NCI-H2196 (cell line): ENCODE data around the gene USP17L24.
"Not testable (repeated sequence)": the region's sequence is repeated elsewhere in the genome, so short reads cannot be mapped to it uniquely, and the experiment has no call there.

Experiments
- DNase-seq: peaks from one replicate; lab custom pipeline; 2025; ENCODE audit not compliant: unreplicated experiment; lab: John Stamatoyannopoulos, UW

The USP17L24 gene, protein sequence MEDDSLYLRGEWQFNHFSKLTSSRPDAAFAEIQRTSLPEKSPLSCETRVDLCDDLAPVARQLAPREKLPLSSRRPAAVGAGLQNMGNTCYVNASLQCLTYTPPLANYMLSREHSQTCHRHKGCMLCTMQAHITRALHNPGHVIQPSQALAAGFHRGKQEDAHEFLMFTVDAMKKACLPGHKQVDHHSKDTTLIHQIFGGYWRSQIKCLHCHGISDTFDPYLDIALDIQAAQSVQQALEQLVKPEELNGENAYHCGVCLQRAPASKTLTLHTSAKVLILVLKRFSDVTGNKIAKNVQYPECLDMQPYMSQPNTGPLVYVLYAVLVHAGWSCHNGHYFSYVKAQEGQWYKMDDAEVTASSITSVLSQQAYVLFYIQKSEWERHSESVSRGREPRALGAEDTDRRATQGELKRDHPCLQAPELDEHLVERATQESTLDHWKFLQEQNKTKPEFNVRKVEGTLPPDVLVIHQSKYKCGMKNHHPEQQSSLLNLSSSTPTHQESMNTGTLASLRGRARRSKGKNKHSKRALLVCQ

DNA sequence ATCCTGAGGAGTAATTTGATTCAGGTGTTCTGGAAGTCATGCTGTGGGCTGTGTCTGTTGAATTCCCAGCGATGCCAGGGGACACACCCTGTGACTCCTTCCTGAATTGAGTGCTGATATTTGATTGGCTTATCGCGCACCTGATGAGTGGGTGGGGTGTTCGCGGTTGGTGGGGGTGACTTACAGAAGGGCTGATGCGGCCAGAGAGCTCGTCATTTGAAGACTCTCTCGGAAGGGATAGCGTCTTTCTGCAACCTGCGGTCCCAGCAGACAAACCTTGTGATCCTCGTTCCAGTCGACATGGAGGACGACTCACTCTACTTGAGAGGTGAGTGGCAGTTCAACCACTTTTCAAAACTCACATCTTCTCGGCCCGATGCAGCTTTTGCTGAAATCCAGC, at the start of gene USP17L24:
Gene USP17L24 (plus strand): TSS at position 301 of the 400 bp plus-strand sequence. CDS start 0 bp downstream, at position 301.
- not testable (repeated sequence) for DNase-seq

DNA sequence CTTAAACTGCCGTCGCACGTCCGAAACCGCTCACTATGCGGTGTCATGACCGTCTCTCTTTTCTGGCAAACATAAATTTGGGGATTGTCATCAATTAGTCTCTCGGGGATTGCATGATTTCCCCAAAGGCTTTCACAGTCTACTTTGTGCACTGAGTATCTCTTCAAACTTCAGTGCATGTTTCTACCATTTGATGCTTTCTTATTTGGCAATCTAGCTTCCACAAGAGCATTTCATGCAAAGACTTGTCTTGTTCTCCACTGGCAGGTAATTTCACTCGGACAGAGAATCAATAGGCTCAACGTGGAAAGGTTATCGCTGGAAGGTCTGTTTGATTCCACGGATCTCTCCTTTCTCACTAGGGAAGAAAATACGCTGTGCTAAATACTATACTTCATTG, 774 bp upstream of the USP17L24 start:
- not testable (repeated sequence) for DNase-seq

DNA sequence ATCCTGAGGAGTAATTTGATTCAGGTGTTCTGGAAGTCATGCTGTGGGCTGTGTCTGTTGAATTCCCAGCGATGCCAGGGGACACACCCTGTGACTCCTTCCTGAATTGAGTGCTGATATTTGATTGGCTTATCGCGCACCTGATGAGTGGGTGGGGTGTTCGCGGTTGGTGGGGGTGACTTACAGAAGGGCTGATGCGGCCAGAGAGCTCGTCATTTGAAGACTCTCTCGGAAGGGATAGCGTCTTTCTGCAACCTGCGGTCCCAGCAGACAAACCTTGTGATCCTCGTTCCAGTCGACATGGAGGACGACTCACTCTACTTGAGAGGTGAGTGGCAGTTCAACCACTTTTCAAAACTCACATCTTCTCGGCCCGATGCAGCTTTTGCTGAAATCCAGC, 4.6 kb downstream of the USP17L24 start, which contains the start of gene USP17L25:
Gene USP17L25 (plus strand): TSS at position 301 of the 400 bp plus-strand sequence. CDS start 0 bp downstream, at position 301.
- DNase-seq = not testable (repeated sequence)

DNA sequence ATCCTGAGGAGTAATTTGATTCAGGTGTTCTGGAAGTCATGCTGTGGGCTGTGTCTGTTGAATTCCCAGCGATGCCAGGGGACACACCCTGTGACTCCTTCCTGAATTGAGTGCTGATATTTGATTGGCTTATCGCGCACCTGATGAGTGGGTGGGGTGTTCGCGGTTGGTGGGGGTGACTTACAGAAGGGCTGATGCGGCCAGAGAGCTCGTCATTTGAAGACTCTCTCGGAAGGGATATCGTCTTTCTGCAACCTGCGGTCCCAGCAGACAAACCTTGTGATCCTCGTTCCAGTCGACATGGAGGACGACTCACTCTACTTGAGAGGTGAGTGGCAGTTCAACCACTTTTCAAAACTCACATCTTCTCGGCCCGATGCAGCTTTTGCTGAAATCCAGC, 9.4 kb downstream of the USP17L24 start, which contains the start of gene USP17L26:
Gene USP17L26 (plus strand): TSS at position 301 of the 400 bp plus-strand sequence. CDS start 0 bp downstream, at position 301.
- DNase-seq = not testable (repeated sequence)

DNA sequence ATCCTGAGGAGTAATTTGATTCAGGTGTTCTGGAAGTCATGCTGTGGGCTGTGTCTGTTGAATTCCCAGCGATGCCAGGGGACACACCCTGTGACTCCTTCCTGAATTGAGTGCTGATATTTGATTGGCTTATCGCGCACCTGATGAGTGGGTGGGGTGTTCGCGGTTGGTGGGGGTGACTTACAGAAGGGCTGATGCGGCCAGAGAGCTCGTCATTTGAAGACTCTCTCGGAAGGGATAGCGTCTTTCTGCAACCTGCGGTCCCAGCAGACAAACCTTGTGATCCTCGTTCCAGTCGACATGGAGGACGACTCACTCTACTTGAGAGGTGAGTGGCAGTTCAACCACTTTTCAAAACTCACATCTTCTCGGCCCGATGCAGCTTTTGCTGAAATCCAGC, 14.1 kb downstream of the USP17L24 start, which contains the start of gene USP17L5:
Gene USP17L5 (plus strand): TSS at position 301 of the 400 bp plus-strand sequence. CDS start 0 bp downstream, at position 301.
- DNase-seq = not testable (repeated sequence)

DNA sequence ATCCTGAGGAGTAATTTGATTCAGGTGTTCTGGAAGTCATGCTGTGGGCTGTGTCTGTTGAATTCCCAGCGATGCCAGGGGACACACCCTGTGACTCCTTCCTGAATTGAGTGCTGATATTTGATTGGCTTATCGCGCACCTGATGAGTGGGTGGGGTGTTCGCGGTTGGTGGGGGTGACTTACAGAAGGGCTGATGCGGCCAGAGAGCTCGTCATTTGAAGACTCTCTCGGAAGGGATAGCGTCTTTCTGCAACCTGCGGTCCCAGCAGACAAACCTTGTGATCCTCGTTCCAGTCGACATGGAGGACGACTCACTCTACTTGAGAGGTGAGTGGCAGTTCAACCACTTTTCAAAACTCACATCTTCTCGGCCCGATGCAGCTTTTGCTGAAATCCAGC, 18.9 kb downstream of the USP17L24 start, which contains the start of gene USP17L27:
Gene USP17L27 (plus strand): TSS at position 301 of the 400 bp plus-strand sequence. CDS start 0 bp downstream, at position 301.
- not testable (repeated sequence) for DNase-seq

DNA sequence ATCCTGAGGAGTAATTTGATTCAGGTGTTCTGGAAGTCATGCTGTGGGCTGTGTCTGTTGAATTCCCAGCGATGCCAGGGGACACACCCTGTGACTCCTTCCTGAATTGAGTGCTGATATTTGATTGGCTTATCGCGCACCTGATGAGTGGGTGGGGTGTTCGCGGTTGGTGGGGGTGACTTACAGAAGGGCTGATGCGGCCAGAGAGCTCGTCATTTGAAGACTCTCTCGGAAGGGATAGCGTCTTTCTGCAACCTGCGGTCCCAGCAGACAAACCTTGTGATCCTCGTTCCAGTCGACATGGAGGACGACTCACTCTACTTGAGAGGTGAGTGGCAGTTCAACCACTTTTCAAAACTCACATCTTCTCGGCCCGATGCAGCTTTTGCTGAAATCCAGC, 23.6 kb downstream of the USP17L24 start, which contains the start of gene USP17L28:
Gene USP17L28 (plus strand): TSS at position 301 of the 400 bp plus-strand sequence. CDS start 0 bp downstream, at position 301.
- DNase-seq = not testable (repeated sequence)

DNA sequence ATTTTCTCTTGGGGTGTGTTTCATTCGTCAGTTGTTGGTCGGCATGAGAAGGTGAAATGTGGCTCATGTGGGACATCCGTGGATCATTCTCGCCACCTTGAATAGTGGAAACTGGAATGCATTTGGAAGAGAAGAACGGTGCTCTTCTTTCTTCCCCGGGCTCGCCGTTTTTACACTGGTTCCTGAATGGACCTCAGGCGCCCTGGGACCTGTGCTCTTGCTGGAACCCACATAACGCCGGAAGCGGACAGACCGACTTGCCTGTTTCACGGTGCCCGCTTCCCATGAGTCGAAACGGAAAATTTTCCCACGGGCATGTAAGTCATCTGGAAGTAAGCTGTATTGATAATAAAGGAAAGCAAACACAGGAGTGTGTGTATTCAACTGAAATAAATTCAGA, 25.9 kb downstream of the USP17L24 start:
- not testable (repeated sequence) for DNase-seq

DNA sequence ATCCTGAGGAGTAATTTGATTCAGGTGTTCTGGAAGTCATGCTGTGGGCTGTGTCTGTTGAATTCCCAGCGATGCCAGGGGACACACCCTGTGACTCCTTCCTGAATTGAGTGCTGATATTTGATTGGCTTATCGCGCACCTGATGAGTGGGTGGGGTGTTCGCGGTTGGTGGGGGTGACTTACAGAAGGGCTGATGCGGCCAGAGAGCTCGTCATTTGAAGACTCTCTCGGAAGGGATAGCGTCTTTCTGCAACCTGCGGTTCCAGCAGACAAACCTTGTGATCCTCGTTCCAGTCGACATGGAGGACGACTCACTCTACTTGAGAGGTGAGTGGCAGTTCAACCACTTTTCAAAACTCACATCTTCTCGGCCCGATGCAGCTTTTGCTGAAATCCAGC, 28.4 kb downstream of the USP17L24 start, which contains the start of gene USP17L29:
Gene USP17L29 (plus strand): TSS at position 301 of the 400 bp plus-strand sequence. CDS start 0 bp downstream, at position 301.
- not testable (repeated sequence) for DNase-seq

DNA sequence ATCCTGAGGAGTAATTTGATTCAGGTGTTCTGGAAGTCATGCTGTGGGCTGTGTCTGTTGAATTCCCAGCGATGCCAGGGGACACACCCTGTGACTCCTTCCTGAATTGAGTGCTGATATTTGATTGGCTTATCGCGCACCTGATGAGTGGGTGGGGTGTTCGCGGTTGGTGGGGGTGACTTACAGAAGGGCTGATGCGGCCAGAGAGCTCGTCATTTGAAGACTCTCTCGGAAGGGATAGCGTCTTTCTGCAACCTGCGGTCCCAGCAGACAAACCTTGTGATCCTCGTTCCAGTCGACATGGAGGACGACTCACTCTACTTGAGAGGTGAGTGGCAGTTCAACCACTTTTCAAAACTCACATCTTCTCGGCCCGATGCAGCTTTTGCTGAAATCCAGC, 37.9 kb downstream of the USP17L24 start, which contains the start of gene USP17L30:
Gene USP17L30 (plus strand): TSS at position 301 of the 400 bp plus-strand sequence. CDS start 0 bp downstream, at position 301.
- DNase-seq = not testable (repeated sequence)
